Measurements from ENCODE around the gene GPR42.

Gene GPR42

GRCh38 chr19:35370722-35371121 is at the start of gene GPR42:
Gene GPR42 (plus strand): TSS chr19:35371068. CDS start chr19:35371360, 292 bp downstream.
- Histone ChIP-seq H3K9me3 (ENCODE audit: control insufficient read depth in 1 of 2, low read length in 2 of 2) (no peaks in the 10 kb centered on the region), H3K9ac (ENCODE audit: low read depth in 1 of 2, low read length in 2 of 2) (no peak within 1 kb of the TSS), H3K4me1 (ENCODE audit: control insufficient read depth in 1 of 2, insufficient read depth in 2 of 2, low read length in 2 of 2) (peaks cover 0 to 5% of the 10 kb centered on the region in 2 donors), H3K4me3 (ENCODE audit: low read depth in 1 of 2, low read length in 2 of 2) (no peak within 1 kb of the TSS), H3K36me3 (ENCODE audit: control insufficient read depth in 1 of 2, insufficient read depth in 2 of 2, low read length in 2 of 2) (no peaks in the 10 kb centered on the region), H3K27me3 (ENCODE audit: control insufficient read depth in 1 of 2, insufficient read depth in 2 of 2, low read length in 2 of 2) (no peaks in the 10 kb centered on the region), H3K27ac (ENCODE audit: low read depth, low read length) (no peak within 1 kb of the TSS)

DNA sequence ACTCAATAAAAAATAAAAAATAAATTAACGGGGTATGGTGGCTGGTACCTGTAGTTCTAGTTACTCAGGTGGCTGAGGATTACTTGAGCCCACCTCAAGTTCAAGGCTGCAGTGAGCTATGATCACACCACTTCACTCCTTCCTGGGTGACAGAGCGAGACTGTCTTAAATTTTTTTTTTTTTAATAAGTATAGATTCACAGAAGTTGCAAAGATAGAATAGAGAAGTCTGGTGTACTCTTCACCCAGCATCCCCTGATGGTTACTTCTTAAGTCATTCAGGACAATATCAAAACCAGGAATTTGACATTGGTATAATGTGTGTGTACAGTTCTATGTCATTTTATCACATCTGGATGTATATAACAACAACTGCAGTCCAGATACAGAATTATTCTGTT is 49.6 kb upstream of the GPR42 start:
- no peaks in the 10 kb centered on the region for H3K36me3 ChIP-seq (ENCODE audit: control insufficient read depth in 1 of 2, insufficient read depth in 2 of 2, low read length in 2 of 2)
- no peak overlapping the region for H3K4me3 ChIP-seq (ENCODE audit: low read depth in 1 of 2, low read length in 2 of 2)
- no peak overlapping the region for H3K27ac ChIP-seq (ENCODE audit: low read depth, low read length)
- H3K27me3 ChIP-seq (ENCODE audit: control insufficient read depth in 1 of 2, insufficient read depth in 2 of 2, low read length in 2 of 2): no peaks in the 10 kb centered on the region
- peaks cover 6 to 18% of the 10 kb centered on the region in 2 donors for H3K4me1 ChIP-seq (ENCODE audit: control insufficient read depth in 1 of 2, insufficient read depth in 2 of 2, low read length in 2 of 2)
- H3K9ac ChIP-seq (ENCODE audit: low read depth in 1 of 2, low read length in 2 of 2): no peak overlapping the region
- H3K9me3 ChIP-seq (ENCODE audit: control insufficient read depth in 1 of 2, low read length in 2 of 2): no peaks in the 10 kb centered on the region

DNA sequence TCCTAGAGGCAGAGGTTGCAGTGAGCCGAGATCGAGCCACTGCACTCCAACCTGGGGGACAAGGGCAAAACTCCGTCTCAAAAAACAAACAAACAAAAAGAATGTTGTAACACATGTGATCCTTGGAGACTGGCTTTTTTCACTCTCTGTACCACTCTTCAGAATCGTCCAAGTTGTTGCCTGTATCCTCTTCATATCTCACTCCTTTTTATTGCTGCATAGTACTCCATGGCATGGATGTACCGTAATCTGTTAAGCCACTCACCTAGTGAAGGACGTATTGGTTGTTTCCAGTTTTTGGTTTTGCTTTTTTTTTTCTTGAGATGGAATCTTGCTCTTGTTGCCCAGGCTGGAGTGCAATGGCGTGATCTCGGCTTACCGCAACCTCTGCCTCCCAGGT is 48.9 kb upstream of the GPR42 start:
- Histone ChIP-seq H3K9me3 (ENCODE audit: control insufficient read depth in 1 of 2, low read length in 2 of 2) (no peaks in the 10 kb centered on the region), H3K27ac (ENCODE audit: low read depth, low read length) (no peak overlapping the region), H3K36me3 (ENCODE audit: control insufficient read depth in 1 of 2, insufficient read depth in 2 of 2, low read length in 2 of 2) (no peaks in the 10 kb centered on the region), H3K27me3 (ENCODE audit: control insufficient read depth in 1 of 2, insufficient read depth in 2 of 2, low read length in 2 of 2) (no peaks in the 10 kb centered on the region), H3K4me3 (ENCODE audit: low read depth in 1 of 2, low read length in 2 of 2) (no peak overlapping the region), H3K9ac (ENCODE audit: low read depth in 1 of 2, low read length in 2 of 2) (no peak overlapping the region), H3K4me1 (ENCODE audit: control insufficient read depth in 1 of 2, insufficient read depth in 2 of 2, low read length in 2 of 2) (peaks cover 6 to 13% of the 10 kb centered on the region in 2 donors)

DNA sequence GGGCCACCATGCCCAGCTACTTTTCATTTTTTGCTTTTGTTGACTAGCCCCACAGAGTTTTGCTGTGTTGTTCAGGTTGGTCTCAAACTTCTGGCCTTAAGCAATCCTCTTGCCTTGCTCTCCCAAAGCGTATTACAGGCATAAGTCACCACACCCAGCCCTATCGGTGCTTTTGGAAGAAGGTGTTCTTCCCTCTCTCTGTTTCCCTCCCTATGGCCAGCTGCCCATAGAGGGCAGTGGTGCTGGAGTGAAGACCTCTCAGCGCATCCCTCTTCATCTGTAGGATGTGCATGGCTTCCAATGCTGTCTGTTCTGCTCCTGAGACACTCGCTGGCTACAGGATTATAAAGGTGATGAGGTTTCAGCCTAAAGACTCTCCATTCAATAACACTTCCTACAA is 43.2 kb upstream of the GPR42 start:
- H3K9me3 ChIP-seq (ENCODE audit: control insufficient read depth in 1 of 2, low read length in 2 of 2): no peaks in the 10 kb centered on the region
- no peak overlapping the region for H3K9ac ChIP-seq (ENCODE audit: low read depth in 1 of 2, low read length in 2 of 2)
- no peak overlapping the region for H3K27ac ChIP-seq (ENCODE audit: low read depth, low read length)
- no peak overlapping the region for H3K4me3 ChIP-seq (ENCODE audit: low read depth in 1 of 2, low read length in 2 of 2)
- no peaks in the 10 kb centered on the region for H3K36me3 ChIP-seq (ENCODE audit: control insufficient read depth in 1 of 2, insufficient read depth in 2 of 2, low read length in 2 of 2)
- peaks cover 4 to 6% of the 10 kb centered on the region in 2 donors for H3K27me3 ChIP-seq (ENCODE audit: control insufficient read depth in 1 of 2, insufficient read depth in 2 of 2, low read length in 2 of 2)
- H3K4me1 ChIP-seq (ENCODE audit: control insufficient read depth in 1 of 2, insufficient read depth in 2 of 2, low read length in 2 of 2): no peaks in the 10 kb centered on the region

DNA sequence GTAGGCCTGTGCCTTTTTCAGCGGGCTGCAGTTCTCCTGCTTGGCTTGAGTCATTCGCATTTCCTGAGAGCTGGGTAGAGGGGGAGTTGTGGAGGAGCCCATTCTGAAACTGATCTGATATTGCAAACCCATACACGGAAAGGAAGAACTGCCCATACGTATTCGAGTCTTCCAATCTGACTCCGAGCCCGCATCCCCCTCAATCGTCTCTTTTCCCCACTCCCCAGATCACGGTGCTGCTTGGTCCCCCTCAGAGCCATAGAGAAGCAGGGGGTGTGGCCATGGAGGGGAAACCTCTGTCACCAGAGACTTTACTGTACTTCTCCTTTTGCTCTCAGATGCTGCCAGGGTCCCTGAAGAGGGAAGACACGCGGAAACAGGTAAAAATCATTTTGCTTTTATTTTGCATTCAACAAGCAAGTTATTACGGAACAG is 42.0 kb upstream of the GPR42 start, which contains the start of gene CD22:
CD22 (plus strand) TSS at position 337 of the 435 bp plus-strand sequence. CDS start 2,854 bp downstream, outside the sequence.
- no peaks in the 10 kb centered on the region for H3K36me3 ChIP-seq (ENCODE audit: control insufficient read depth in 1 of 2, insufficient read depth in 2 of 2, low read length in 2 of 2)
- H3K4me3 ChIP-seq (ENCODE audit: low read depth in 1 of 2, low read length in 2 of 2): no peak within 1 kb of the TSS
- H3K9me3 ChIP-seq (ENCODE audit: control insufficient read depth in 1 of 2, low read length in 2 of 2): no peaks in the 10 kb centered on the region
- peaks cover 6 to 7% of the 10 kb centered on the region in 2 donors for H3K27me3 ChIP-seq (ENCODE audit: control insufficient read depth in 1 of 2, insufficient read depth in 2 of 2, low read length in 2 of 2)
- no peak within 1 kb of the TSS for H3K9ac ChIP-seq (ENCODE audit: low read depth in 1 of 2, low read length in 2 of 2)
- no peaks in the 10 kb centered on the region for H3K4me1 ChIP-seq (ENCODE audit: control insufficient read depth in 1 of 2, insufficient read depth in 2 of 2, low read length in 2 of 2)
- no peak within 1 kb of the TSS for H3K27ac ChIP-seq (ENCODE audit: low read depth, low read length)

GRCh38 chr19:35329323-35329722 is 41.5 kb upstream of the GPR42 start:
- H3K4me3 ChIP-seq (ENCODE audit: low read depth in 1 of 2, low read length in 2 of 2): no peak overlapping the region
- H3K27ac ChIP-seq (ENCODE audit: low read depth, low read length): no peak overlapping the region
- H3K9ac ChIP-seq (ENCODE audit: low read depth in 1 of 2, low read length in 2 of 2): no peak overlapping the region
- H3K4me1 ChIP-seq (ENCODE audit: control insufficient read depth in 1 of 2, insufficient read depth in 2 of 2, low read length in 2 of 2): no peaks in the 10 kb centered on the region
- no peaks in the 10 kb centered on the region for H3K36me3 ChIP-seq (ENCODE audit: control insufficient read depth in 1 of 2, insufficient read depth in 2 of 2, low read length in 2 of 2)
- H3K9me3 ChIP-seq (ENCODE audit: control insufficient read depth in 1 of 2, low read length in 2 of 2): no peaks in the 10 kb centered on the region
- H3K27me3 ChIP-seq (ENCODE audit: control insufficient read depth in 1 of 2, insufficient read depth in 2 of 2, low read length in 2 of 2): peaks cover 6 to 7% of the 10 kb centered on the region in 2 donors

- H3K9ac ChIP-seq (ENCODE audit: low read depth in 1 of 2, low read length in 2 of 2): no peak overlapping the region
- no peak overlapping the region for H3K27ac ChIP-seq (ENCODE audit: low read depth, low read length)
These were observed 40.4 kb upstream of the GPR42 start for GRCh38 chr19:35330475-35330874.

GRCh38 chr19:35331551-35332214 is 39.2 kb upstream of the GPR42 start:
- H3K36me3 ChIP-seq (ENCODE audit: control insufficient read depth in 1 of 2, insufficient read depth in 2 of 2, low read length in 2 of 2): no peaks in the 10 kb centered on the region
- H3K27ac ChIP-seq (ENCODE audit: low read depth, low read length): no peak overlapping the region
- H3K27me3 ChIP-seq (ENCODE audit: control insufficient read depth in 1 of 2, insufficient read depth in 2 of 2, low read length in 2 of 2): peaks cover 6 to 7% of the 10 kb centered on the region in 2 donors
- no peak overlapping the region for H3K9ac ChIP-seq (ENCODE audit: low read depth in 1 of 2, low read length in 2 of 2)
- H3K4me3 ChIP-seq (ENCODE audit: low read depth in 1 of 2, low read length in 2 of 2): no peak overlapping the region
- H3K9me3 ChIP-seq (ENCODE audit: control insufficient read depth in 1 of 2, low read length in 2 of 2): no peaks in the 10 kb centered on the region
- no peaks in the 10 kb centered on the region for H3K4me1 ChIP-seq (ENCODE audit: control insufficient read depth in 1 of 2, insufficient read depth in 2 of 2, low read length in 2 of 2)

More at GRCh38 chr19:35330475-35330874, 40.4 kb upstream of the GPR42 start:
- Histone ChIP-seq H3K4me1 (ENCODE audit: control insufficient read depth in 1 of 2, insufficient read depth in 2 of 2, low read length in 2 of 2) (no peaks in the 10 kb centered on the region), H3K27me3 (ENCODE audit: control insufficient read depth in 1 of 2, insufficient read depth in 2 of 2, low read length in 2 of 2) (peaks cover 6 to 7% of the 10 kb centered on the region in 2 donors), H3K9me3 (ENCODE audit: control insufficient read depth in 1 of 2, low read length in 2 of 2) (no peaks in the 10 kb centered on the region), H3K36me3 (ENCODE audit: control insufficient read depth in 1 of 2, insufficient read depth in 2 of 2, low read length in 2 of 2) (no peaks in the 10 kb centered on the region), H3K4me3 (ENCODE audit: low read depth in 1 of 2, low read length in 2 of 2) (no peak overlapping the region)

DNA sequence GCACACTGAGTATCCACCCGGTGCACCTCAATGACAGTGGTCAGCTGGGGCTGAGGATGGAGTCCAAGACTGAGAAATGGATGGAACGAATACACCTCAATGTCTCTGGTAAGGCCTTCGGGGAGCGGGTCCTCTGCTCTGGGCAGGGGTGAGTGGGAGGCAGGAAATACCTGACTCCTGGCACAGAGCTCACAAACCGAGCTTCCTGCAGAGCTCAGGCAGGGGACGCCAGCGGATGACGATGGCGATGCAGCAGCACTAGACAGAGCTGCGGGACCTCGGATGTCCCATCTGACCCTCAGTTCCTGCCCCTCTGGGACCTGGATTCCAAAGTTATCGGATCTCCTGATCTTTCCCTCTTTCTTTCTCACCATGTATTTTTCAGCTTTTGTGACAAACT is 38.1 kb upstream of the GPR42 start:
- H3K4me3 ChIP-seq (ENCODE audit: low read depth in 1 of 2, low read length in 2 of 2): no peak overlapping the region
- H3K9me3 ChIP-seq (ENCODE audit: control insufficient read depth in 1 of 2, low read length in 2 of 2): no peaks in the 10 kb centered on the region

DNA sequence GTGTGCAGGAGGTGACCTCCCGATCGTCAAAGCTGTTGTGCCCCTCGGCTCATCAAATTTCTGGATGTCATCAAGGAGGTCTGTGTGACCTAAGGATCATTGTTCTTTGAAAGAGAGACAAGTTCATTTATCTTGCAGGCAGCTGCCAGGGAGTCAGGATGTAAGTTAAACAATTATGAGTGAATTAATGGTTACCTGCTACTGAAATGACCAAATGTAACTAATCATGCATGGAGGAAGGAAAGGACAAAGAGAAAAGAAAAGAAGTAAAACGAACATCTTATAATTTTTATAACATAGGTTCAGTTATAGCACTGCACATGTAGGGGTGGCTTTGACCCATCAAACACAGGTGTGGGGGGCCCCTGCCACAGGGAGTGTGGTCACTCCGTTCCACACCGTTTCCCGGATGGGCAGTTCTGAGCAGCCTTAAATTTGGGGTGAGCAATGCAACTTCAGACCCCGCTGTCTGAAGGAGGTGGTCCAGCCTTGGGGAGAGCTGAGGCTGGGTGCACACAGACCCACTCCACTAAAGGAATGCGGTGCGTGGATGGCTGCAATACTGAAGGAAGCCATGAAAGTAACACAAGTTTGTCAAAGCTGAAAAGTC is 36.6 kb upstream of the GPR42 start:
- H3K9me3 ChIP-seq (ENCODE audit: control insufficient read depth in 1 of 2, low read length in 2 of 2): no peaks in the 10 kb centered on the region
- H3K27ac ChIP-seq (ENCODE audit: low read depth, low read length): no peak overlapping the region
- H3K4me1 ChIP-seq (ENCODE audit: control insufficient read depth in 1 of 2, insufficient read depth in 2 of 2, low read length in 2 of 2): no peaks in the 10 kb centered on the region
- peaks cover 6 to 7% of the 10 kb centered on the region in 2 donors for H3K27me3 ChIP-seq (ENCODE audit: control insufficient read depth in 1 of 2, insufficient read depth in 2 of 2, low read length in 2 of 2)
- H3K36me3 ChIP-seq (ENCODE audit: control insufficient read depth in 1 of 2, insufficient read depth in 2 of 2, low read length in 2 of 2): no peaks in the 10 kb centered on the region
- H3K4me3 ChIP-seq (ENCODE audit: low read depth in 1 of 2, low read length in 2 of 2): no peak overlapping the region
- no peak overlapping the region for H3K9ac ChIP-seq (ENCODE audit: low read depth in 1 of 2, low read length in 2 of 2)

More for the DNA sequence above, 38.1 kb upstream of the GPR42 start:
- Histone ChIP-seq H3K27ac (ENCODE audit: low read depth, low read length) (no peak overlapping the region), H3K9ac (ENCODE audit: low read depth in 1 of 2, low read length in 2 of 2) (no peak overlapping the region), H3K27me3 (ENCODE audit: control insufficient read depth in 1 of 2, insufficient read depth in 2 of 2, low read length in 2 of 2) (peaks cover 6 to 7% of the 10 kb centered on the region in 2 donors), H3K4me1 (ENCODE audit: control insufficient read depth in 1 of 2, insufficient read depth in 2 of 2, low read length in 2 of 2) (no peaks in the 10 kb centered on the region), H3K36me3 (ENCODE audit: control insufficient read depth in 1 of 2, insufficient read depth in 2 of 2, low read length in 2 of 2) (no peaks in the 10 kb centered on the region)
